WTC11 (cell line): Measurements from ENCODE around the gene ALLC. TPM values are rescaled to one million over a fixed set of nuclear protein-coding genes. Genes with fewer than 3 reads are reported as not detected.

Experiments used
- ATAC-seq: fragments of 200-7000 bp; cut with Tn5 transposase; 2 replicates; pipeline ENCODE4 v1.10.0; 2021; ENCODE audit warnings: mild to moderate bottlenecking, moderate library complexity
- CTCF ChIA-PET: fragments of 300-600 bp; sonication (Branson Sonifier 250); formaldehyde crosslinking; loops from one replicate; lab custom pipeline; 2021; ENCODE audit warnings: antibody characterized with exemption; lab: Charles Lee
- POLR2A ChIA-PET: fragments of 350-600 bp; sonication (Branson Sonifier 250); formaldehyde crosslinking; loops from one replicate; lab custom pipeline; 2021; ENCODE audit warnings: antibody characterized with exemption; lab: Charles Lee
- DNase-seq: peaks from one replicate; pipeline ENCODE4 v3.0.0; 2021; ENCODE audit warnings: low spot score
- H3K27ac Mint-ChIP-seq: 2 replicates; pipeline ENCODE4 v1.8.0; 2021; ENCODE audit warnings: mixed read lengths
- H3K27me3 Mint-ChIP-seq: 2 replicates; pipeline ENCODE4 v1.8.0; 2021; ENCODE audit warnings: low read depth, mild to moderate bottlenecking, moderate library complexity, mixed read lengths
- H3K36me3 Mint-ChIP-seq: 2 replicates; pipeline ENCODE4 v1.8.0; 2021; ENCODE audit warnings: mixed read lengths
- H3K4me1 Mint-ChIP-seq: 2 replicates; pipeline ENCODE4 v1.8.0; 2022; ENCODE audit warnings: mixed read lengths
- H3K4me3 Mint-ChIP-seq: 2 replicates; pipeline ENCODE4 v1.8.0; 2021; ENCODE audit warnings: mild to moderate bottlenecking, moderate library complexity, mixed read lengths
- H3K9me3 Mint-ChIP-seq: 2 replicates; pipeline ENCODE4 v1.8.0; 2021; ENCODE audit warnings: mixed read lengths
- CREM ChIP-seq: sonication (generic); formaldehyde crosslinking; IDR thresholded peaks from 2 replicates; pipeline ENCODE4 v1.8.1; 2022; ENCODE audit warnings: mild to moderate bottlenecking, missing genetic modification reagents, moderate library complexity
- E2F1 ChIP-seq: sonication (generic); formaldehyde crosslinking; IDR thresholded peaks from 2 replicates; pipeline ENCODE4 v1.8.0; 2022; ENCODE audit warnings: mild to moderate bottlenecking, missing genetic modification reagents
- FOXJ3 ChIP-seq: sonication (generic); formaldehyde crosslinking; IDR thresholded peaks from 2 replicates; pipeline ENCODE4 v1.9.0; 2021; ENCODE audit warnings: missing genetic modification reagents, mild to moderate bottlenecking, borderline replicate concordance
- JAZF1 ChIP-seq: fragments of 250-450 bp; sonication (Bioruptor Pico); IDR thresholded peaks from 2 replicates; pipeline ENCODE4 v1.9.0; 2021; ENCODE audit warnings: moderate library complexity, mild to moderate bottlenecking, inconsistent platforms
- MYBL2 ChIP-seq: sonication (generic); formaldehyde crosslinking; IDR thresholded peaks from 2 replicates; pipeline ENCODE4 v1.8.1; 2023; ENCODE audit warnings: mild to moderate bottlenecking, moderate library complexity, missing genetic modification reagents
- NR1H2 ChIP-seq: sonication (generic); formaldehyde crosslinking; IDR thresholded peaks from 2 replicates; pipeline ENCODE4 v1.9.0; 2021; ENCODE audit warnings: mild to moderate bottlenecking, moderate library complexity, missing genetic modification reagents
- NR3C1 ChIP-seq: sonication (generic); formaldehyde crosslinking; conservative IDR thresholded peaks from 2 replicates; pipeline ENCODE4 v1.8.1; 2023; ENCODE audit warnings: low read depth, mild to moderate bottlenecking, missing genetic modification reagents
- PREB ChIP-seq: sonication (generic); formaldehyde crosslinking; IDR thresholded peaks from 2 replicates; pipeline ENCODE4 v1.8.1; 2022; ENCODE audit warnings: mild to moderate bottlenecking, missing genetic modification reagents, moderate library complexity, borderline replicate concordance
- TEAD1 ChIP-seq: sonication (generic); formaldehyde crosslinking; IDR thresholded peaks from 2 replicates; pipeline ENCODE4 v1.8.0; 2022; ENCODE audit warnings: mild to moderate bottlenecking, missing genetic modification reagents
- ZMAT4 ChIP-seq: fragments of 250-450 bp; sonication (Bioruptor Pico); IDR thresholded peaks from 2 replicates; pipeline ENCODE4 v1.9.0; 2021; ENCODE audit warnings: mild to moderate bottlenecking
- ZNF138 ChIP-seq: sonication (generic); formaldehyde crosslinking; conservative IDR thresholded peaks from 2 replicates; pipeline ENCODE4 v1.8.1; 2022; ENCODE audit warnings: mild to moderate bottlenecking, moderate library complexity, missing genetic modification reagents
- ZNF232 ChIP-seq: sonication (generic); formaldehyde crosslinking; IDR thresholded peaks from 2 replicates; pipeline ENCODE4 v1.8.0; 2022; ENCODE audit warnings: mild to moderate bottlenecking, missing genetic modification reagents
- ZNF263 ChIP-seq: sonication (generic); formaldehyde crosslinking; IDR thresholded peaks from 2 replicates; pipeline ENCODE4 v1.8.1; 2022; ENCODE audit warnings: low read depth, mild to moderate bottlenecking, moderate library complexity, missing genetic modification reagents
- ZNF317 ChIP-seq: sonication (generic); formaldehyde crosslinking; IDR thresholded peaks from 2 replicates; pipeline ENCODE4 v1.8.1; 2023; ENCODE audit warnings: low read depth, mild to moderate bottlenecking, moderate library complexity, missing genetic modification reagents, borderline replicate concordance
- total RNA-seq: library from RNA; stranded (reverse); gene quantifications from 3 replicates; pipeline ENCODE4 v1.2.3, GENCODE V29; 2021
- TF ChIP-seq, protein P1 (sequence below): sonication (generic); formaldehyde crosslinking; IDR thresholded peaks from 2 replicates; pipeline ENCODE4 v1.8.1; 2022; ENCODE audit warnings: low read depth, mild to moderate bottlenecking, moderate library complexity, missing genetic modification reagents, borderline replicate concordance
- TF ChIP-seq, protein P2 (sequence below): fragments of 250-450 bp; sonication (Bioruptor Pico); conservative IDR thresholded peaks from 2 replicates; pipeline ENCODE4 v1.9.0; 2021; ENCODE audit warnings: mild to moderate bottlenecking
- TF ChIP-seq, protein P3 (sequence below): sonication (generic); formaldehyde crosslinking; IDR thresholded peaks from 2 replicates; pipeline ENCODE4 v1.8.1; 2022; ENCODE audit warnings: missing genetic modification reagents, borderline replicate concordance

ALLC gene
- total RNA-seq, 1 experiment from 2014 or later = not detected

- TF ChIP-seq ZNF317 (no peak), NR1H2 (CRISPR knock-in tag) (no peak), E2F1 (CRISPR knock-in tag) (no peak)
These were observed 8.6 kb downstream of the ALLC start (continued) for GRCh38 chr2:3666613-3666975.

GRCh38 chr2:3667151-3667631, 9.2 kb downstream of the ALLC start:
- H3K4me1 Mint-ChIP-seq = no peaks in the 10 kb centered on the region
- no peak overlapping the region for H3K4me3 Mint-ChIP-seq
- no peak overlapping the region for H3K27ac Mint-ChIP-seq
- no peaks in the 10 kb centered on the region; the same call in 1 of the 2 replicates for H3K27me3 Mint-ChIP-seq
- no peak for TF ChIP-seq FOXJ3 (CRISPR knock-in tag)
- no peak for TF ChIP-seq JAZF1 (CRISPR knock-in tag)
- TF ChIP-seq, protein P1, sequence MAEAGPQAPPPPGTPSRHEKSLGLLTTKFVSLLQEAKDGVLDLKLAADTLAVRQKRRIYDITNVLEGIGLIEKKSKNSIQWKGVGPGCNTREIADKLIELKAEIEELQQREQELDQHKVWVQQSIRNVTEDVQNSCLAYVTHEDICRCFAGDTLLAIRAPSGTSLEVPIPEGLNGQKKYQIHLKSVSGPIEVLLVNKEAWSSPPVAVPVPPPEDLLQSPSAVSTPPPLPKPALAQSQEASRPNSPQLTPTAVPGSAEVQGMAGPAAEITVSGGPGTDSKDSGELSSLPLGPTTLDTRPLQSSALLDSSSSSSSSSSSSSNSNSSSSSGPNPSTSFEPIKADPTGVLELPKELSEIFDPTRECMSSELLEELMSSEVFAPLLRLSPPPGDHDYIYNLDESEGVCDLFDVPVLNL (CRISPR knock-in tag) = no peak
- TF ChIP-seq NR3C1 (CRISPR knock-in tag) = no peak
- TF ChIP-seq ZMAT4 = no peak
- TF ChIP-seq, protein P2, sequence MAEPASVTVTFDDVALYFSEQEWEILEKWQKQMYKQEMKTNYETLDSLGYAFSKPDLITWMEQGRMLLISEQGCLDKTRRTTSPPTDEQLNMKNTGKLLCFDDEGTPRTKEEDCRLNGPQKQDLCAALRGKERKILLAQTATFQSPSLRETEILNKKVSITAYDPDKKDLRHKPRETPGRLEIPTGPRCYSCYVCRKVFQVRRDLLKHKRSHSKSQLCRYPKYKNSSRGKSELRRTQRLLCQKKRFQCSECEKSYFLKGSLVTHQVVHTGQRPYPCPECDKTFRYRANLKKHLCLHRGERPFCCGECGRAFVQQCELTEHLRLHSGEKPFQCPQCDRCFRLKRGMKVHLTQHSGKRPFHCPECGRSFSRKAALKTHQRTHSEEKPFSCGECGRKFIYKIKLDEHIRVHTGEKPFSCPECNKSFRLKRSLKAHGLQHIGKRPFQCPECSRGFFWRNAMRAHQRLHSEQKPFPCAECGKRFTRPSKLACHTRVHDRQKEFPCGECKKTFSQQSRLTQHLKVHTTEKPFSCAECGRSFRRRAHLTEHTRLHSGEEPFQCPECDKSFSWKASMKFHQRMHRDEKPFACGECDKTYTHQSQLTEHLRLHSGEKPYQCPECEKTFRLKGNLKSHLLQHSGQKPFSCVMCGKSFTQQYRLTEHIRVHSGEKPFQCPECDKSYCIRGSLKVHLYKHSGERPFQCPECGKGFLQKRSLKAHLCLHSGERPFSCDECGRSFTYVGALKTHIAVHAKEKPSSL (CRISPR knock-in tag) = no peak
- TF ChIP-seq TEAD1 = no peak
- TF ChIP-seq, protein P3, sequence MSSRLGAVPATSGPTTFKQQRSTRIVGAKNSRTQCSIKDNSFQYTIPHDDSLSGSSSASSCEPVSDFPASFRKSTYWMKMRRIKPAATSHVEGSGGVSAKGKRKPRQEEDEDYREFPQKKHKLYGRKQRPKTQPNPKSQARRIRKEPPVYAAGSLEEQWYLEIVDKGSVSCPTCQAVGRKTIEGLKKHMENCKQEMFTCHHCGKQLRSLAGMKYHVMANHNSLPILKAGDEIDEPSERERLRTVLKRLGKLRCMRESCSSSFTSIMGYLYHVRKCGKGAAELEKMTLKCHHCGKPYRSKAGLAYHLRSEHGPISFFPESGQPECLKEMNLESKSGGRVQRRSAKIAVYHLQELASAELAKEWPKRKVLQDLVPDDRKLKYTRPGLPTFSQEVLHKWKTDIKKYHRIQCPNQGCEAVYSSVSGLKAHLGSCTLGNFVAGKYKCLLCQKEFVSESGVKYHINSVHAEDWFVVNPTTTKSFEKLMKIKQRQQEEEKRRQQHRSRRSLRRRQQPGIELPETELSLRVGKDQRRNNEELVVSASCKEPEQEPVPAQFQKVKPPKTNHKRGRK (CRISPR knock-in tag) = no peak
- no peak for TF ChIP-seq ZNF263 (CRISPR knock-in tag)
- TF ChIP-seq ZNF138 (CRISPR knock-in tag) = no peak
- TF ChIP-seq PREB = no peak
- no peak for TF ChIP-seq CREM
- no peak for TF ChIP-seq ZNF232 (CRISPR knock-in tag)
- no peak for ATAC-seq
- peaks cover 21% of the 10 kb centered on the region for H3K36me3 Mint-ChIP-seq
- ChIA-PET CTCF (no interaction called here), POLR2A (no interaction called here)
- H3K9me3 Mint-ChIP-seq = peaks cover 46% of the 10 kb centered on the region
- no peak for DNase-seq

DNA sequence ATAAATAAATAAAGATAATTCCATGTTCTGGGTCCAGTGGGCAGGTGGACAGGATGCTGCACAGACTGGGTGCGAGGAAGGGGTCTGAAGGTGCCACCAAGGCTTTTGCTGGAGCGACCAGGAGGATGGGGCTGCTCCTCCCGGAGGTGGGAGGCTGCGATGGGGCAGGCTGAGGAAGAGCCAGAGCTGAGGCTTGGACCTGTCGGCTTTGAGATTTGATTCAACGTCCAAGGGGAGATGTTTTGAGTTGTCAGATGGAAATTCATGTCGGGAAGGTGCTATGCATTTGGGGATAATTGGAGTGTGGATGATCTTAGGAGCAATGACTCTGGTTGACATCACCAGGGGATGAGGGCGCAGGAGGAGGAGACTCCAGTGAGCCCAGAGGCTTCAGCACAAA, 11.7 kb downstream of the ALLC start:
- ATAC-seq (no peak), DNase-seq (no peak)
- Mint-ChIP-seq H3K36me3 (peaks cover 28% of the 10 kb centered on the region), H3K4me1 (no peaks in the 10 kb centered on the region), H3K9me3 (peaks cover 51% of the 10 kb centered on the region), H3K27ac (no peak overlapping the region), H3K27me3 (peaks cover 11% of the 10 kb centered on the region), H3K4me3 (no peak overlapping the region)
- CTCF ChIA-PET = no interaction called here
- TF ChIP-seq MYBL2 (CRISPR knock-in tag) = no peak
- POLR2A ChIA-PET = no interaction called here
